Neuronal stem cell (in vitro differentiated cells): ENCODE measurements around the gene PRR30.
A peak's percentile ranks its signal among the peaks of the same experiment; 100 is the strongest.

ENCODE experiments used
- DNase-seq: peaks from one replicate; pipeline ENCODE4 v3.0.0-alpha.2; 2013; ENCODE audit warnings: low spot score
- H2AFZ ChIP-seq: one replicate; pipeline ENCODE4 v1.6.1; 2013; ENCODE audit warnings: mild to moderate bottlenecking, low read length, inconsistent platforms
- H2AK5ac ChIP-seq: 2 replicates; pipeline ENCODE4 v1.6.1; 2013; ENCODE audit warnings: low read depth, mild to moderate bottlenecking, inconsistent platforms, low read length, moderate library complexity, mixed read lengths
- H2BK120ac ChIP-seq: 2 replicates; pipeline ENCODE4 v1.6.1; 2013; ENCODE audit warnings: low read depth, mild to moderate bottlenecking, inconsistent platforms, low read length, moderate library complexity, mixed read lengths
- H2BK12ac ChIP-seq: one replicate; pipeline ENCODE4 v1.6.1; 2013; ENCODE audit warnings: low read length, inconsistent platforms
- H2BK15ac ChIP-seq: 2 replicates; pipeline ENCODE4 v1.6.1; 2013; ENCODE audit warnings: mild to moderate bottlenecking, low read length, inconsistent platforms, mixed read lengths
- H2BK5ac ChIP-seq: one replicate; pipeline ENCODE4 v1.6.1; 2013; ENCODE audit warnings: inconsistent platforms, mild to moderate bottlenecking, low read length, moderate library complexity
- H3K14ac ChIP-seq: one replicate; pipeline ENCODE4 v1.6.1; 2013; ENCODE audit warnings: low read length, inconsistent platforms
- H3K18ac ChIP-seq: 2 replicates; pipeline ENCODE4 v1.6.1; 2013; ENCODE audit warnings: low read length, inconsistent platforms
- H3K23ac ChIP-seq: 2 replicates; pipeline ENCODE4 v1.6.1; 2013; ENCODE audit warnings: low read depth, mild to moderate bottlenecking, mixed read lengths, low read length, inconsistent platforms; ENCODE audit not compliant: poor library complexity
- H3K27ac ChIP-seq: replicated peaks from 3 replicates; pipeline ENCODE4 v1.5.1; 2013; ENCODE audit warnings: low read length, inconsistent platforms
- H3K27me3 ChIP-seq, 3 experiments: 2 replicates each; pipeline ENCODE4 v1.6.1; 2013; ENCODE audit warnings: low read length in 3 of 3, mild to moderate bottlenecking in 2 of 3, inconsistent platforms in 1 of 3, low read depth in 1 of 3, mixed read lengths in 1 of 3, moderate library complexity in 1 of 3; ENCODE audit not compliant: control insufficient read depth in 3 of 3, insufficient read depth in 3 of 3
- H3K36me3 ChIP-seq, 2 donors: replicated peaks in 1 of 2; 2 replicates each; pipeline ENCODE4 v1.6.1; 2013; ENCODE audit warnings: low read length in 2 of 2; ENCODE audit not compliant: control insufficient read depth in 2 of 2, insufficient read depth in 2 of 2
- H3K4ac ChIP-seq: 2 replicates; pipeline ENCODE4 v1.6.1; 2013; ENCODE audit warnings: inconsistent platforms, mild to moderate bottlenecking, low read length, moderate library complexity
- H3K4me1 ChIP-seq, 2 donors: 1 replicate in 1 of 2; 2 replicates in 1 of 2; pipeline ENCODE4 v1.6.1; 2013; ENCODE audit warnings: low read length in 2 of 2, low read depth in 1 of 2; ENCODE audit not compliant: control insufficient read depth in 2 of 2, insufficient read depth in 1 of 2
- H3K4me2 ChIP-seq: one replicate; pipeline ENCODE4 v1.6.1; 2013; ENCODE audit warnings: mild to moderate bottlenecking, low read length, inconsistent platforms; ENCODE audit not compliant: insufficient read depth, poor library complexity, severe bottlenecking
- H3K4me3 ChIP-seq, 2 donors: 2 replicates each; pipeline ENCODE4 v1.5.1; 2013; ENCODE audit warnings: low read length in 2 of 2, mild to moderate bottlenecking in 2 of 2, inconsistent platforms in 1 of 2, moderate library complexity in 1 of 2
- H3K79me1 ChIP-seq: one replicate; pipeline ENCODE4 v1.6.1; 2013; ENCODE audit warnings: low read depth, mild to moderate bottlenecking, inconsistent platforms, low read length, moderate library complexity
- H3K9ac ChIP-seq: one replicate; pipeline ENCODE4 v1.6.1; 2013; ENCODE audit warnings: mild to moderate bottlenecking, low read depth, low read length, inconsistent platforms; ENCODE audit not compliant: poor library complexity
- H3K9me3 ChIP-seq, 2 donors: replicated peaks in 1 of 2; 2 replicates each; pipeline versions ENCODE3 to v1.6.1; 2013; ENCODE audit warnings: low read length in 2 of 2, mild to moderate bottlenecking in 2 of 2, inconsistent platforms in 1 of 2, low read depth in 1 of 2, mixed read lengths in 1 of 2, moderate library complexity in 1 of 2; ENCODE audit not compliant: control insufficient read depth in 2 of 2, insufficient read depth in 1 of 2
- H4K8ac ChIP-seq: one replicate; pipeline ENCODE4 v1.6.1; 2013; ENCODE audit warnings: low read depth, mild to moderate bottlenecking, inconsistent platforms, low read length, moderate library complexity
- H4K91ac ChIP-seq: one replicate; pipeline ENCODE4 v1.6.1; 2013; ENCODE audit warnings: low read length, low read depth, mild to moderate bottlenecking, inconsistent platforms; ENCODE audit not compliant: poor library complexity
- WGBS, 2 donors: extraction: QIAGEN DNeasy Blood & Tissue Kit; methylation state at CpG; one replicate each; pipeline ENCODE4 v1.1.7; 2013; ENCODE audit warnings: missing lambda C conversion rate in 2 of 2, mixed read lengths in 1 of 2; ENCODE audit not compliant: insufficient read length in 2 of 2, insufficient replicate concordance in 1 of 2; ENCODE audit errors: extremely low coverage in 2 of 2; 5-methylcytosine and 5-hydroxymethylcytosine counted together

Gene PRR30

GRCh38 chr2:27095745-27096651 is 43.2 kb downstream of the PRR30 start:
- H3K4me3 ChIP-seq = peak overlapping the region; percentile 5 to 32
- peak overlapping the region; percentile 75 for H4K8ac ChIP-seq

GRCh38 chr2:27095427-27095744 is 43.8 kb downstream of the PRR30 start:
- Histone ChIP-seq H3K14ac (no peak overlapping the region), H3K4me3 (peak overlapping the region in 1 of 2 donors; percentile 5), H2AK5ac (no peak overlapping the region), H2AFZ (peak overlapping the region; percentile 94), H2BK15ac (no peak overlapping the region), H3K9ac (no peak overlapping the region), H3K9me3 (no peaks in the 10 kb centered on the region), H3K27me3 (no peaks in the 10 kb centered on the region), H3K4me2 (no peak overlapping the region), H2BK5ac (no peak overlapping the region), H4K8ac (peak overlapping the region; percentile 75), H3K36me3 (peaks cover 0 to 1% of the 10 kb centered on the region in 2 donors), H3K18ac (no peak overlapping the region), H4K91ac (no peak overlapping the region), H3K23ac (no peak overlapping the region), H3K79me1 (no peaks in the 10 kb centered on the region), H2BK12ac (no peak overlapping the region), H2BK120ac (no peak overlapping the region), H3K4me1 (peaks cover 0 to 4% of the 10 kb centered on the region in 2 donors), H3K4ac (no peak overlapping the region), H3K27ac (no peak overlapping the region)
- DNase-seq = no peak
- no CpG with 5 or more reads among the region's 2 CpGs for WGBS, 2 donors

More at GRCh38 chr2:27095745-27096651, 43.2 kb downstream of the PRR30 start:
- Histone ChIP-seq H3K27ac (no peak overlapping the region), H3K4me2 (peak overlapping the region; percentile 59), H2AFZ (peak overlapping the region; percentile 94), H3K79me1 (no peaks in the 10 kb centered on the region), H3K27me3 (no peaks in the 10 kb centered on the region), H2AK5ac (peak overlapping the region; percentile 49), H3K23ac (no peak overlapping the region), H3K9me3 (no peaks in the 10 kb centered on the region), H3K36me3 (peaks cover 0 to 1% of the 10 kb centered on the region in 2 donors), H3K4me1 (peaks cover 0 to 4% of the 10 kb centered on the region in 2 donors), H2BK15ac (no peak overlapping the region), H3K9ac (no peak overlapping the region), H3K18ac (peak overlapping the region; percentile 39), H3K14ac (no peak overlapping the region), H2BK12ac (no peak overlapping the region), H3K4ac (no peak overlapping the region), H4K91ac (no peak overlapping the region), H2BK5ac (no peak overlapping the region), H2BK120ac (no peak overlapping the region)
- WGBS, 2 donors = no CpG with 5 or more reads among the region's 18 CpGs
- no peak for DNase-seq

GRCh38 chr2:27094353-27094984 is 44.7 kb downstream of the PRR30 start:
- Histone ChIP-seq H3K4me3 (no peak overlapping the region), H3K27me3 (no peaks in the 10 kb centered on the region), H4K8ac (no peak overlapping the region), H2BK5ac (no peak overlapping the region), H3K9me3 (no peaks in the 10 kb centered on the region), H2BK120ac (no peak overlapping the region), H2AK5ac (peak overlapping the region; percentile 41), H3K23ac (peak overlapping the region; percentile 47), H2BK15ac (no peak overlapping the region), H2AFZ (no peak overlapping the region), H3K27ac (no peak overlapping the region), H3K4me1 (peaks cover 0 to 1% of the 10 kb centered on the region in 2 donors), H3K4me2 (no peak overlapping the region), H2BK12ac (no peak overlapping the region), H4K91ac (no peak overlapping the region), H3K18ac (no peak overlapping the region), H3K4ac (no peak overlapping the region), H3K14ac (no peak overlapping the region), H3K9ac (no peak overlapping the region), H3K36me3 (no peaks in the 10 kb centered on the region), H3K79me1 (no peaks in the 10 kb centered on the region)
- WGBS, 2 donors = no CpG with 5 or more reads among the region's 24 CpGs
- no peak for DNase-seq
